Measurements from ENCODE around the gene KLHL22.

DNA sequence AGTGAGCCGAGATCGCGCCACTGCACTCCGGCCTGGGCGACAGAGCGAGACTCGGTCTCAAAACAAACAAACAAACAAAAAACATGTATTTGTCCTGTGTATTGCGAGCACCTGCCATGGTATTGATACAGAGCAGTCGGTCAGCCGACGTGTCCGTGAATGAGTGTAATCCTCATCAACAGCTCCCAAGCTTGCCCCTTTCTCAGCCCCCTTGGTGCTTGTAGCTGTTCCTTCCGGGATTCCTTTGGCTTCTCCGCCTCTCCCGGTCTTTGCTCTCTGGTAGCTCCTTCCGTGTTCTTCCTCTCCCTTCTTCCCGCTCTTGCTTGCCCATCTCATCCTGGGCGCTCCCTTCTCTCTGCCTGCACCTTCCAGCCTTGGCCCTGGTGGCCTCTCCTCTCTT is 90.7 kb downstream of the KLHL22 start:
- TF ChIP-seq YY1 (IDR thresholded peaks at IDR 0.05) (no peak), HNF4A (conservative IDR thresholded peaks at IDR 0.05) (no peak), JUND (IDR thresholded peaks at IDR 0.05) (no peak), CTCF (IDR thresholded peaks at IDR 0.05; ENCODE audit: low read depth, low read length, missing input control) (no peak), TAF1 (conservative IDR thresholded peaks at IDR 0.05) (no peak), EGR1 (IDR thresholded peaks at IDR 0.05; ENCODE audit: low read depth in 2 of 2) (no peak), FOXA1 (IDR thresholded peaks at IDR 0.05) (no peak), GABPA (IDR thresholded peaks at IDR 0.05 in 1 of 2, conservative IDR thresholded peaks at IDR 0.05 in 1 of 2) (no peak), SP1 (IDR thresholded peaks at IDR 0.05) (no peak), RAD21 (IDR thresholded peaks at IDR 0.05) (no peak)
- TF ChIP-seq, protein P1, sequence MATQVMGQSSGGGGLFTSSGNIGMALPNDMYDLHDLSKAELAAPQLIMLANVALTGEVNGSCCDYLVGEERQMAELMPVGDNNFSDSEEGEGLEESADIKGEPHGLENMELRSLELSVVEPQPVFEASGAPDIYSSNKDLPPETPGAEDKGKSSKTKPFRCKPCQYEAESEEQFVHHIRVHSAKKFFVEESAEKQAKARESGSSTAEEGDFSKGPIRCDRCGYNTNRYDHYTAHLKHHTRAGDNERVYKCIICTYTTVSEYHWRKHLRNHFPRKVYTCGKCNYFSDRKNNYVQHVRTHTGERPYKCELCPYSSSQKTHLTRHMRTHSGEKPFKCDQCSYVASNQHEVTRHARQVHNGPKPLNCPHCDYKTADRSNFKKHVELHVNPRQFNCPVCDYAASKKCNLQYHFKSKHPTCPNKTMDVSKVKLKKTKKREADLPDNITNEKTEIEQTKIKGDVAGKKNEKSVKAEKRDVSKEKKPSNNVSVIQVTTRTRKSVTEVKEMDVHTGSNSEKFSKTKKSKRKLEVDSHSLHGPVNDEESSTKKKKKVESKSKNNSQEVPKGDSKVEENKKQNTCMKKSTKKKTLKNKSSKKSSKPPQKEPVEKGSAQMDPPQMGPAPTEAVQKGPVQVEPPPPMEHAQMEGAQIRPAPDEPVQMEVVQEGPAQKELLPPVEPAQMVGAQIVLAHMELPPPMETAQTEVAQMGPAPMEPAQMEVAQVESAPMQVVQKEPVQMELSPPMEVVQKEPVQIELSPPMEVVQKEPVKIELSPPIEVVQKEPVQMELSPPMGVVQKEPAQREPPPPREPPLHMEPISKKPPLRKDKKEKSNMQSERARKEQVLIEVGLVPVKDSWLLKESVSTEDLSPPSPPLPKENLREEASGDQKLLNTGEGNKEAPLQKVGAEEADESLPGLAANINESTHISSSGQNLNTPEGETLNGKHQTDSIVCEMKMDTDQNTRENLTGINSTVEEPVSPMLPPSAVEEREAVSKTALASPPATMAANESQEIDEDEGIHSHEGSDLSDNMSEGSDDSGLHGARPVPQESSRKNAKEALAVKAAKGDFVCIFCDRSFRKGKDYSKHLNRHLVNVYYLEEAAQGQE (IDR thresholded peaks at IDR 0.05), result no peak
- TF ChIP-seq, protein P2, sequence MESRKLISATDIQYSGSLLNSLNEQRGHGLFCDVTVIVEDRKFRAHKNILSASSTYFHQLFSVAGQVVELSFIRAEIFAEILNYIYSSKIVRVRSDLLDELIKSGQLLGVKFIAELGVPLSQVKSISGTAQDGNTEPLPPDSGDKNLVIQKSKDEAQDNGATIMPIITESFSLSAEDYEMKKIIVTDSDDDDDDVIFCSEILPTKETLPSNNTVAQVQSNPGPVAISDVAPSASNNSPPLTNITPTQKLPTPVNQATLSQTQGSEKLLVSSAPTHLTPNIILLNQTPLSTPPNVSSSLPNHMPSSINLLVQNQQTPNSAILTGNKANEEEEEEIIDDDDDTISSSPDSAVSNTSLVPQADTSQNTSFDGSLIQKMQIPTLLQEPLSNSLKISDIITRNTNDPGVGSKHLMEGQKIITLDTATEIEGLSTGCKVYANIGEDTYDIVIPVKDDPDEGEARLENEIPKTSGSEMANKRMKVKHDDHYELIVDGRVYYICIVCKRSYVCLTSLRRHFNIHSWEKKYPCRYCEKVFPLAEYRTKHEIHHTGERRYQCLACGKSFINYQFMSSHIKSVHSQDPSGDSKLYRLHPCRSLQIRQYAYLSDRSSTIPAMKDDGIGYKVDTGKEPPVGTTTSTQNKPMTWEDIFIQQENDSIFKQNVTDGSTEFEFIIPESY (IDR thresholded peaks at IDR 0.05), result no peak

Measured in liver (tissue), 3 donors.